ENCODE data around the gene ABHD17A.
"Not testable (repeated sequence)": the region's sequence is repeated elsewhere in the genome, so short reads cannot be mapped to it uniquely, and the experiment has no call there.

The ABHD17A gene

DNA sequence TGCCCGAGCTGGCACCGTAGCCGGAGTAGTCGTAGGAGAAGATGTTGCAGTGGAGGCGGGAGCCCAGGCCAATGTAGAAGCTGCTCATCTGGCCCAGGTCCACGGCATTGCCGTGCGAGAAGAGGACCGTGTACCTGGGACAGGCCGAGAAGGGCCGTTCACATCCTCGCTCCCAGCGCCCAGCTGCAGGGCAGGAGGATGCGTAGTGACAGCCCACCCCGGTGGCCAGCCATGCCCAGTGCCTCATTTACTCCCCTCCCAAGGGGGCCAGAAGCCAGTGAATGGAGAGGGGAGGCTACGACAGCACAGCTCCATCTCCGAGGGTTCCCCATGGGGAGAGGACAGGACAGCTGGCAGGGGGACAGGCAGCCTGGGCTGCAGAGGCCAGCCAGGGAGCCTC, 5.3 kb downstream of the ABHD17A start:
- not testable (repeated sequence) for DNase-seq

DNA sequence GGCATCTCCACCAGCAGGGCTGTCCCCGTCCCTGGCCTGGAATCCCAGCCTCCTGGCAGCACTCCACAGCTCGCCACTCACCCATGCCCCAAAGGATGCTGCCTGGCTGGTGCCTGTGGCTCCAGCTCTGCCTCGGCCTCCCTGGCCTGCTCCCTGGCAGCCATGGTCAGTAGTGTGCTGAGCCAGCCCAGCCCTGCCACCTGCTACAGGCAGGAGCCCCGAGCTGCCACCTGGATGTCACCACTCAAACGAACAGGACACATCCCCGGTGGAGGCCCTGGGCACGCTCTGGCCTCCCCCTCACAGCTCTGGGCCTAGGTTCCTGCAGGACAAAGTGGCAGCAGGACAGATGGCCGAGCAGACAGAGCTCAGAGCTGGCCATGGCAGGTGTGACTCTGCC, 6.7 kb downstream of the ABHD17A start:
- not testable (repeated sequence) for DNase-seq

DNA sequence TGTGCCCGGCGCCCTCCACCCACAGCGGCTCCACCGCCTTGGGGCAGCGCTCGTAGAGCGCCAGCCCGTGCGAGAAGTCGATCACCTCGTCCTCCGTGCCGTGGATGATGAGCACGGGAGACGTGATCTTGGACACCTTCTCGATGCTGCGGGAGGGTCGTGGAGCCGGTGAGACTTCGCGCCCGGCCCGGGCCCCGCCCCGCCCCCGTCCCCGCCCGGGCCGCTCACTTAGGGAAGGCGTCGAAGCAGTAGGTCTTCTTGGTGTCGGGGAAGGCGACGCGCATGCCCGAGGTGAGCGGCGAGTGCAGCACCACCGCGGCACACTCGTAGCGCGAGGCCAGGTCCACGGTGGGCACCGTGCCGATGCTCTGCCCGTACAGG, 8.0 kb downstream of the ABHD17A start:
- not testable (repeated sequence) for DNase-seq

DNA sequence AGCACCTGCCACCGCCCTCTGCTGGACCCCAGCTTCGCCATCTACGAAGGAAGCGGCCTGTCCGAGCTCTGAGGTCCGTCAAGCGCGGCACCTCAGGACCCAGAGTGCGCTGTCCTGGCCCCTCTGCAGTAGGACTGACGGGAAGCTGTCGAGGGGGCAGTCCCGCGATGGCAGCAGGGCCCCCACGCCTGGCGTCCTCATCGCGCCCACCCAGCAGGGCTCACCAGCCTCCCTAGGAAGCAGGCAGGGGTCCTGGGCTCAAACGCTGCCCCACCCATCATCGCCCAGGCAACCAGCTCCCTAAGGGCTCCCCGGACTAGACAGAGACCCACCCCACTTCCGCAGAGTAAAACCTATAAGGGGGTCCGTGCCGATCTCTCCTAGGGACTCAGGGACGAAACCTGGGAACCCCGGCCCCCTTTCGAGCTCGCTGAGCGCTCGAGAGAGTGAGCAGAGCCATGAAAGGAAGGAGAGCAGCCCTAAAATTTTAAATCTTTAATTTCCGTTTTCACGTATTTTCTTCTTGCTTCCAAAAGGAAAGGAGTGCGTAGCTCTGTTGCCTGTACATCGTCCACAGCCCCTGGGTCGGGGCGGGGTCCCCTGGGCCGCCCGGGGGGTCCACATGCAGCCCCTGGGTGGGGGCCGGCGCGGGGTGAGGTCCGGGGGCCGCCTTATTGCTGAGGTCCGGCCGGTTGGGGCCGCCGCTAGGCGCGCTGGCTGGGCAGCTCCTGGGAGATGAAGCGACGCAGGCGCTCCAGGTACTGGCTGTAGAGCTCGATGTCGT, 8.6 kb downstream of the ABHD17A start:
- not testable (repeated sequence) for DNase-seq

DNA sequence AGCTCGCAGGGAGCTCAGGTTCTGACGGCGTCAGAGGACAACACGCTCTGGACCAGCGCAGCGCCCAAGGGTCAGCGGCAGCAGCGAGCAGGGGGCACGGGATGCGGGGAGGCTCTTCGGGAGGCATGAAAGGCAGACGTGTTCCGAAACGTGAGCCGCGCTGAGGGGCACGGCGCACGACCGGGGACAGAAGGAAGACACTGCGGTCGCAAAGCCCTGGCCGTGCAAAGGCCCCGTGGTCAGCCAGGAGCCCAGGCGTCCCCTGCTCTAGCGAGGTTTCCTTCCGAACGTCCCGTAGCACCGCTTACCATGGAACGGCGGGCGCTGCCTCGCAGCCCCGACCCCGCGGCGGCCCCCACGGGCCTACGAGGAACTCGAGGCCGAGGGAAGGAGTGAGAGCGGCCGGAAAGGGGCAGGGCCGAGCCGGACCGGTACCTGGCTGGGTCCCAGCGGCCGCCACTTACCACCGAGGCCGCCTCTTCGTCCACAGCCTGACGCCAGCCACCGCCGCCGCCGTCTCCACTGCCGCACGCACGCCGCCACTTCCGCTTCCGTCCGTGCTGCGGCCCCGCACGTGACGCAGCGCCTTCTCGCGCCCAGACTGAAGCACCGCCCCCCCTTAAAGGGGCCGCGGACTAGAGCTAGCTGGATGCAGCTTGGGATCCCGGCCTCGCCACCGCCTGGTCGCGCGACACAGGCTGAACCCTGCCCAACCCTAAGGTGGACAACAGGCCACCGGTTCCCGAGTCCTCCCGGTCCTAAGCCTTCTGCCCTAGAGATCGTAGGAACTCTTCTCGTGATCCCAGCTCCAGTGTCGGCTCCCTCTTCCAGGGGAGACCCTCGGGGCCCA, 9.4 kb downstream of the ABHD17A start:
- peak; percentile 86 for DNase-seq

DNA sequence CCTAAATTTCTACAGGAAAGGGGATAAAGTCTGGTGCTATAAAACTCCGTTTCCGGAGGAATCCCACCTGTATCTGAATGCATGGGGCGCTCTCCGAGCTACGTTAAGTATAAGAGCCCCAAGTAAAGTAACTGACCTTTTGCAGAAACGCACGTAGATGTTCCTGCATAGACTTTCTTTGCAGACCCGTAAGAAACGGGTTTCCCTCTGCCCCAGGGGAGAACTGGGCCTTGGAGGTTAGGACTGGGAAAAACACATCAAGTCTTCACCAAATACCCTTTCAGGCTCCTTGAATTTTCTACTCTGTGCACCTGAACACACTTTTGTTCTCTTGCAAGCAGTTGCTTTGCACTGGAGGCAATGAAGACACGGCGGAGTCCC, 10.0 kb downstream of the ABHD17A start:
- not testable (repeated sequence) for DNase-seq

DNA sequence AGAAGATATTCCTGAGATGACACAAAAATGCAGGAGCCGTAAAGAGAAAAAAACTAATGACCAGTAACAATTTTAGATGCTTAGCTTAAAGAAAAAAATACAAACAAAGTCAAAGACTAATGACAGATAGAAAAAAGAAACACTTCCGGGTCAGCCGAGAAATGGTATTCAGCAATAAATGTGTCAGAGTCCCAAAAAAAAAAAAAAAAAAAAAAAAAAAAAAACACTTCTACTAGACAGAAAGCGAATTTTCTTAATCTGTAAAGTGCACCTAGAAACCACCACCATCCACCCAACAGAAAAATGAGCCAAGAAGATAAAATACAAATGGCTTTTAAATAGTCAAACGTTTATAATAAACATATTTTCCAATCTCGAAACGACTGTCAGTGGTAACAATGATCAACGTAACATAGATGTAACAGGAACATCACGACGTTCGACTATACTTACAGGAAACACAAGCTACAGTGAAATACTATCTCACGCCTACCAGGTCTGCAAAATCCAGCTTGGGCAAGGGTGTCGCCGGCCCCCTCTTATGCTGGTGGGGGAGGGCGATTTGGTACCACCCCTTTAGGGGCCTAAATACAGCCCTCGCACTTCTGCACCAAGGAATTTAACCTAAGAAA, 10.6 kb downstream of the ABHD17A start:
- no peak for DNase-seq

DNA sequence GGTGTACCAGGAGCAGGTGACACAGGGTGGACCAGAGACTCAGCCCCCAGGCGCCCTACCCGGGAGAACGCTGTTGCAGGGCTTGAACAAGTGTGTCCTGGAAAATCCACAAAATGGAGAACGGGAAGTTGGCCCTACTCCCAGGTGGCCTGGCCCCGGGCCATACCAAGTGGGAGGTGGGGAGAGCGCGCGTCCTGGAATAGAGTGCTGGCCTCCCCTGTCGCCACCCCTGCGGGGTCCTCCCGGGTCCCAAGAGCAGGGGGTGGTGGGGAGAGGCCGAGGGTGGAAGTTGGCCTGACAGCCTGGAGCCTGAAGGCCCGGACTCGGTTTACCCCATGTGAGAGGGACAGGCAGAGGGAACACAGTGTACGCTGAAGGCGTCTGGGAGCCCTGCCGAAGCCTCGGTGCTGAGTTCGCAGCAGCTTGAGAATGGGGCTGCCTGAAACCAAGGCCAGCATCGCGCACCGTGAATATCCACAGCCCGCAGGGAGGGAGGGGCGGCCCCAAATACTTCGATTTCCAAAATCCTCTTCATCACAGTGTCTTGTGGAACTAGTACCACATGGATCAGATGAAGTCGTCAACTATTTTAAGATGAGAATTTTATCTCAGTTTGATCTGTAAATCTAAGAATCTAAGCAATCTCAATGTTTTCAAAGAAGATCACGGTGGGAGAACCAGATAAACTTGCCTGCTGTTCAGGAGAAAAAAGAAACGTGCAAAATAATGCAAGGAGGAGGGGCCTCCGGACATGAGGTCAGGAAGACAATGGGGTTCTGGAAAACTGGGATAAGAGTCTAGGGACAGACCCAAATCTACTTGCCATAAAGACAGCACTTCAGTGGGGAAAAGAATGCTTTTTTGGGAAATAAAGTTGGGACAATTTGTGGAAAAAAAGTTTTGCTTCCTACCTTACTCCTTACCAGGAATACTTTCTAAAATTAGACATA, 11.5 kb downstream of the ABHD17A start:
- DNase-seq = no peak

DNA sequence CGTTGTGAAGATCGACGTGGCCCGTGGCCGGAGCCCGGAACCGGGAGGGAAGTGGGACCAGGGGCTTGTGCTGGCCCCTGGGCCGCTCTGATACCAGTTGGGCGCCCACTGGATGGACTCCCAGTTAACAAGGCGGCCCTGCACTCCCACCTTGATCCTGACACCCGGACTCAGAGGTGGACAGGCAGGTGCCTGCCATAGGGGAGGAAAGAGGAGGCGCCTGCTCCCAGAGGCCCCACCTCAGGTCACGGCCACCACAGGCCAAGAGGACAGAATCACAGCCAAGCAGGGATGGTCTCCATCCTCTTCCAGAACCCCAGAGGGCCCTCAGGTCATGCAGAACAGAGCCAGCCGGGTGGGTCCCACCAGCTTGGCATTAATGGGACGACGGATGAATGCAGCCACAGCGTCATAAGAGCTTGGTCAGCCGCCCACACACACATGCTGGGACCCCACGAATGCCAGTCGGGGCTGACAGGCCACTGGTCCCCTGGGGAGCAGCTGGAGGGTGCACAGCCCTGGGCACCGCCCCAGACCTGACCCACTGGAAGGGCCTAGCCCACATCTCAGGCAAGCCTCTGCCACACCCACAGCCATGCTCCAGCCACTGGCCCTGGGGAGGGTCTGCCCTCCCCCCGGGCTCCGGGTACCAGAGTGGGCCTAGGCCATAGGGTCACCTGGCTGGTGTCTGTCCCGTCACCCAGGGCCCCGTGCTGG, 12.3 kb downstream of the ABHD17A start:
- DNase-seq = no peak

DNA sequence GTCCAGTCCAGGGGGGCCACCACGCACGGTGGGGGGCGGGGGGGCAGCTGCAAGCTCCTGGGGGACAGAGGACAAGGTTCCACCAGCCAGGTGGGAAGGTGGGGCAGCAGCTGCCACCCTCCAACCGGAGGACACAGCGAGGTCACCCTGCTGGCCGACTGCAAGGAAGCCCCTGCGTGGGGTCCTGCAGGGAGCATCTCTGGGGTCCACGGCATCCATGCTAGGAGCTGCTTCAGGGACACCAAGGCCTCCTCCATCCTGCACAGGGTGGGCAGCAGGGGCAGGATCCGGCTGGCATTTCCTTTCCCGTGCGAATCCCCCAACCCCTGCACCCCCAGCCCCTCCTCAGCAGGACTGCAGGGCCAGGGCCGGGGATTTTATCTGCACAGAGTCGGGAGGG, 13.7 kb downstream of the ABHD17A start:
- no peak for DNase-seq

DNA sequence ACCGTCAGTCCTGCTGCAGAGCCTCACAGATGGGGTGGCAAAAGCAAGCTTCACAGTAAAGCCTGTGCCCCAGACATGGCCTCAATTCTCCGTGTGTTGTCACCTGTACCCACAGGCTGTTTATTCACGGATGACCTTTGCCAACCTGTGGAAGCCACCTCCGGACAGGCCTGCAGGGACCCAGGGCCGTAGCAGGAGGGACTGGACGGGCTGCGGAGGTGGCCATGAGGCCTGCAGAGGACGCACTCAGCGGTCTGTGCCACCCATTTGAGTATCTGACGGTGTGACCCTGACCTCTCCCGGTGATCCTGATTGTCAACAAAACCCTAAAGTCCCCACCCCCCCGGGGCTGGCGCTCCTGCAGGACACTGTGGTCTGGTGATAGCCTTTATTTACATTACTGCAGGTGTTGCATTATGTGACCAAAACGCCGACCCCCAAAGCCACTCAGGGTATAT, 14.1 kb downstream of the ABHD17A start:
- DNase-seq = no peak

DNA sequence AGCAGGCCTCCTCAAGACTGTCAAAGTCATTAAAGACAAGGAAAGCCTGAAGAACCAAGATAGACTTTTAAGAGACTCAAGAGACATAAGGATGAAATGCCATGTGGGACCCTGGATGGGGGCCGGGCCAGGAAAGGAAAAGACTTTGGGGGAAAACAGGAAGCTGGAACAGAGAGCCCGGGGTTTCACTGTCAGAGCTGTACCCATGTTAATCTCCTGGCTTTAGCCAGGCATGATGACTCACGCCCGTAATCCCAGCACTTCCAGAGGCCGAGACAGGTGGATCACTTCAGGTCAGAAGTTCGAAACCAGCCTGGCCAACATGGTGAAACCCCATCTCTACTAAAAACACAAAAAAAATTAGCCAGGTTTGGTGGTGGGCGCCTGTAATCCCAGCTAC, 16.3 kb downstream of the ABHD17A start:
- no peak for DNase-seq

DNA sequence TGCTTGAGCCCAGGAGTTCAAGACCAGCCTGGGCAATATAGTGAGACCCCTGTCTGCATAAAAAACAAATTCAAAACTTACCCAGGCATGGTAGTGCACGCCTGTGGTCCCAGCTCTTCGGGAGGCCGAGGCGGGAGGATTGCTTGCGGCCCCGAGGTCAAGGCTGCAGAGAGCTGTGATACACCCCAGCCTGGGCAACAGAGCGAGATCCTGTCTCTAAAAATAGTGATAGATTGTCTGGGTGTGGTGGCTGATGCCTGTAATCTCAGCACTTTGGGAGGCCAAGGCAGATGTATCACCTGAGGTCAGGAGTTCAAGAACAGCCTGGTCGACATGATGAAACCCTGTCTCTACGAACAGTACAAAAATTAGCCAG, 18.0 kb downstream of the ABHD17A start:
- no peak for DNase-seq

DNA sequence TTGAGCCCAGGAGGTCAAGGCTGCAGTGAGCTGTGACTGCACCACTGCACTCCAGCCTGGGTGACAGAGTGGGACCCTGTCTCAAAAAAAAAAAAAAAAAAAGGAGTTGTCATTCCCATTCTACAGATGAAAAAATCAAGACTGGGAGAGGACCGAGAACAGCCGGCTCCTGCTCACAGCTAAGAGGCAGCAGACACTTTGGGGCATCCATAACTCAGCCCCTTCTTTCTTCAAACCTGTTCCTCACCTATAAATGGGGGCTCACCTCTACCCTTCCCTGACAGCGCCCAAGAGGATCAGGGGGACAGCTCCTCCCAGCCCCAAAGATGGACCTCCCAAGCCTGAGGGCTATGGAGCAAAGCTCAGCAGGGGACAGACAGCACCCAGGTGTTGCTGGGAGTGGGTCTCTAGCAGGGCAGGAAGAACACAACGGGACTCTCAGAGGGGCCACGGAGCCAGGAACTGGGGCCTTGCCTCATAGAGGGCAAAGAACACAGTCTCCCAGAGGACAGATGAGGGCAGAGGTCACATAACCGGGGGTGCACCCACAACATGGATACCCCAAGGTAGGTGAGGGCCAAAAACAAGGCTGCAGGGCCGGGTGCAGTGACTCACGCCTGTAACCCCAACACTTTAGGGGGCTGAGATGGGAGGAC, 18.5 kb downstream of the ABHD17A start:
- DNase-seq = no peak

DNA sequence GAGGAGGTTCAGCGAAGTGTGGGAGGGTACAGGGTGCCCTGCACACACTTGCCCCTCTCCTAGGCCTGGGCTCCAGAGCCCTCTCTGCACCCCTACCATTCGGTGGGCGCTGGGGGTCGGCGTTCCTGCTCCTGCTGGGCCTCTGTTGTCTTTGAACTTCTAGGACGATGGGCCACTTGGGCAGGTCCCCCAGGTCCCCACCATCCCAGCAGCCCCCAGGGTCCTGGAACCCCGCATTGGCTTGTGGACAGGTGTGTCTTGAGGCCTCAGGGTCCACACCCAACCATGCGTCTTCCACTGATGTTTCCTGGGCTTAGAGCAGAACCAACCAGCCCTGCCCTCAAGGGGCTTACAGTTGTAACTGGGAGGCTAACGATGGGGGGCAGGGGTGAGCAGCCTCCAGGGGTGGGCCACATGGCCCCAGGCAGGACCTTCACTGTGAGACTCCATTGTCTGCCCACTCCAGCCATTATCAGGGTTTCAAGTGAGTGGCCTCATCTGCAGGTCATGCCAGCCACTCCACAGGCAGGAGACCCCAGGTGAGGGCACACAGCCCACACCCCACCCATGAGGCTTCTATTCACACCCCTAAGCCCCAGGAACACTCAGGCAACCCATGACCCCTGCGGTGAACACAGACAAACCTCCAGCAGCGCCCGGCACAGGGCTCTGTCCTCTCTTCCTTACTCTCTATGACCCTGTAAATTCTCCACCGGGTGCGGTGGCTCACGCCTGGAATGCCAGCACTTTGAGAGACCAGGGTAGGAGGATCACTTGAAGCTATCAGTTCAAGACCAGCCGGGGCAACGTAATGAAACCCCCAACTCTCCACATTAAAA, 19.9 kb downstream of the ABHD17A start:
- DNase-seq = no peak

DNA sequence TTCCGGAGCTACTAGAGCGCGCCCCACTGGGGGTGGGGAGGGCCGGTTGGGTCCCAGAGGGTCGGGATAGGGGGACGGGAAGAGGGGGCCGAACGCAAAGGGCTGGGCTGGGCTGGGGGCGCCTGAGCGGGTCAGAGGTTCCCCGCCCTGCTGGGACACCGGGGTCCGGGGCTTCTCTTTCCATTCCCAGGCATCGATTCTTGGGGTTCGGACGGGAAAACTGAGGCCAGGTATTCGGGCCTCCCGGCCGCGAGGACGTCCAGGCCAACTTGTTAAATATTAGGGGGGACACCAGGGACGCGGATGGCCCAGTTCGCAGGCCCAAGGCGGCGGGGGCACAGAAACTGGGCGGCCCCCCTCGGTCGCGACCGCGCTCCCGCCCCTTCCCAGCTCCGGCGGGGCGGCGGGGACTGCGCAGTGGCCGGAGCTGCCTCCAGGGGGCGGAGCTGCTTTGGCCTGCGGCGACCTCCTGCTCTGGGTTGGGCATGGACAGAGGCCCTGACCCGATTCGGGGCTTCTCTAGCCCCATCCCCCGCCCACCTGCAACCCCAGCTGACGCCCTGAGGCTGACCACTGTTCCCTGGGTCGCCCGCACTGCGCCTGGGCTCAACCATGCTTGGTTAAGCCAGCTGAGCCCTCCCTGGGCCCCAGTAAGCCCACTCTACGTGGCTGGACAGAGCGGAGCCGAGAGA, 20.7 kb downstream of the ABHD17A start:
- peak; percentile 53 for DNase-seq

DNA sequence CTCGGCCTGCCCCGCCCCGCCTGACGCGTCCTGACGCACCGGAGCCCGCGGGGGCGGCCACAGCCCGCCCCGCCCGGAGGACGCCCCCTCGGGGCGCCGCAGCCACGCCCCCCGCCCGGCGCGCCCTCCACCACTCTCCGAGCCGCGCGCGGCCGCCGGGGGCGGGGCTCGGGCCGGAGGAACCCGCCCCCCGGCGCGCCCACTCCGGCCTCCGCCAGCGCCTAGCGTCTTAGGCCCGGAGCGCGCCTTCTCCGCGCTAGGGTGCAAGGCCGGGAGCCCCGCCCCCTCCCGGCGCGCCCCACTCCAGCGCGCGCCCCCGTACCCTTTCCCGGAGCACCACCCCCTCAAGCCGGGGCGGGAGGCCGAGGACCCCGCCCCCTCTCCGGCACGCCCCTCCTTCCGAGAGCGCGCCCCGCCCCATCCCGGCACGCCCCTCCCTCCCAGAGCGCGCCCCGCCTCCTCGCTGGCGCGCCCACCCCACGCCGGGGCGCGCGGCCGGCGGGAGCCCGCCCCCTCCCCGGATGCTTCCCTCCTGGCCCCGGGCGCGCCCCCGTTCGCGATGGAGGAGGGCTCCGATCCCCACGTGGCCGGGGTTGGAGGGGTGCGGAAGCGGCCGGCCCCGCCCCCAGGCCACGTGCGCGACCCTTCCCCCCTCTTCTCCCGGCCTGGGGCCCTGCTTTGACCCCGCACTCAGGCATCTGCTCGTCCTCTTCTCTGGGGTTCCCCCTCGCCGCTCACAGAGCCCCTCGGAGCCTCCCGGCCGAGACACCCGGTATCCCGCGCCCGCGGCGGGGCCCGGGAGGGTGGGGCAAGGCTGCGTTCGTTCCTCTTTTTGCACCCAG, 21.4 kb downstream of the ABHD17A start:
- DNase-seq = peak; percentile 97

DNA sequence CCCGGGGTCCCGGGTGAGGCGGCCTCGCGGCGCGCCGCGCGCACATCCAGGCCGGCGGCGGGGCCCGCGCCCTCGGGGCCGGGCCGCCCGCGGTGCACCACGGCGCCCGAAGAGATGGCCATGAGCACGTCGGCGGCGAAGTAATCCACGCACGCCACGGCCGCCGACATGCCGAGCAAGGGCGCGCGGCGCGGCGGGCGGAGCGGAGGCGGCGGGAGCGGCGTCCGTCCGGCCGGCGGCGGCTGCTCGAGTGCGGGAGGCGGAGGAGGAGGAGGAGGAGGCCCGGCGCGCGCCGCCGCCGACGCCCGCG, 22.0 kb downstream of the ABHD17A start, which contains the start of gene KLF16:
Gene KLF16, minus strand, starts transcription at position 252 of the 310 bp plus-strand sequence. Its CDS starts 82 bp downstream, at position 170.
- no peak for DNase-seq

All from NCI-H774 (cell line).